ENCODE results near the gene ATG9B.
"Not testable (repeated sequence)": the region's sequence is repeated elsewhere in the genome, so short reads cannot be mapped to it uniquely, and the experiment has no call there.

ATG9B gene

DNA sequence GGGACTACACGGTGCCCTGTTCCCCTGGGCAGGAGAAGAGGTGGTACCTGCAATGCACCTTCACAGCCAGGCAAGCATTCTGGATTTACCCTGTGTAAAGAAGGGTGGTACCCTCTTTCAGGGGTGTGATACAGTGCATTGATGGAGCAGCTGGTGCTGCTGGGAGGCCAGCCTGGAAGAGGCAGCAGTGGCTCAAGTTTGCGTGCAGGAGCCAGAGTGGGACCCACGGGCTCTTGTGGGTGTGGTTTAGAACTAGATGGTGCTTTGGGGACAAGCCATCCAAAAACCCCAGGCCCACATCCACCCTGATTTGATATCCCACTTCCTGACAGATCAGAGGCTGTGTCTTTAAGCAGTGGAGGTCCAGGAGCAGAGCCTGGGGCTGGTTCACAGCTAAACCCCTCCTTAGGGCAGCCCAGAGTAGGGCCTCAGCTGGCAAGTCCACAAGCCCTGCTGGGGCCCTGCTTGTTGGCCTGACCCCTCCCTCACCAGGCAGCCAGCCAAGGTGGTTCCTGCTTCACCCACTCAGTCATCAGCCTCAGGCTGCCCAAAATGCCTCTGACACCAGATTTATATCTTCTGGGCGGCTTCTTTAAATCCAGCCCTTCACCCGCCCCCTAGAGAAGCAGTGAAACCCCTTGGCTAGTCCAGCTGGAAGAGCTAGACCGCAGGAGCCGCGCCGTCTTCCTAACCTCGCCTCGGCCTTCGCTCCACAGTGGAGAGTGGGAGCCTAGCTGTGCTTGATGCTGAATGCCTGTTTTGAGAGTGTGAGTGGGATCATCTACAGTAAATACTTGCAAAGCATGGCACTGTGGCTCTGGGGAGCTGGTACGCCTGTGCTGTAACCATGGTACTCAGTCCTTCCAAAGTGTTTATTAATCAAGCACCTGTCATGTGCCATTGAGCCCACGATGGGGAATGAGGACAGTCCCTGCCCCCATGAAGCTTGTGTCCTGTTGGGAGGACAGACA lies 22.6 kb upstream of the ATG9B start:
- Histone ChIP-seq H3K9me3 (ENCODE audit: control insufficient read depth, insufficient read depth, low read length) (no peaks in the 10 kb centered on the region), H3K27me3 (ENCODE audit: control insufficient read depth, insufficient read depth, low read length) (peaks cover 10% of the 10 kb centered on the region; the same call in 1 of the 2 replicates), H3K36me3 (ENCODE audit: control insufficient read depth, insufficient read depth, low read length) (no peaks in the 10 kb centered on the region; the same call in 1 of the 2 replicates), H3K4me1 (ENCODE audit: control insufficient read depth, insufficient read depth, low read length) (peaks cover 4% of the 10 kb centered on the region; the same call in 1 of the 2 replicates), H3K27ac (ENCODE audit: low read length) (no peak overlapping the region), H3K4me3 (ENCODE audit: low read length) (no peak overlapping the region)
- no peak for DNase-seq (ENCODE audit: low read depth, low spot score)
- WGBS (ENCODE audit: insufficient coverage, insufficient read length), result no CpG with 5 or more reads among the region's 14 CpGs

DNA sequence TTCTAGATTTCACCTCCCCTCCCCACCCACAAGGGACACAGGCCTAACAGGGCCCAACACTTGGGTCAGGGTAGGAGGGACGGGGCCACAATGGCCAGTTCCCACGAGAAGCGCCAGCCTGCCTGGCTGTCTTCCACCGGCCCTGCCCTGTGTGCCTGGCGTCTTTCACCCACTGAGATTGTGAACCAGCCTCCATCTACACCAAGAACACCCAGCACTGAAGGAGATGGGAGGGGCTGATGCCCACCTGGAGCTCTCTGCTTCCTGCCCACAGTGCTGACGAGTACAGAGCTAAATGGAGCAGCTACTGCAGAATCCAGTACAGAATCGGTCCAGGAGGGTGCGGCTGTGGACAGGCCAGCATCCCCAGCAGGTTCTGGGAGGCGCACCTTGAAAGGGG lies 21.7 kb upstream of the ATG9B start:
- no peak overlapping the region for H3K4me3 ChIP-seq (ENCODE audit: low read length)
- DNase-seq (ENCODE audit: low read depth, low spot score), result no peak
- no peaks in the 10 kb centered on the region; the same call in 1 of the 2 replicates for H3K36me3 ChIP-seq (ENCODE audit: control insufficient read depth, insufficient read depth, low read length)
- no CpG with 5 or more reads among the region's 9 CpGs for WGBS (ENCODE audit: insufficient coverage, insufficient read length)
- H3K9me3 ChIP-seq (ENCODE audit: control insufficient read depth, insufficient read depth, low read length), result no peaks in the 10 kb centered on the region
- H3K27me3 ChIP-seq (ENCODE audit: control insufficient read depth, insufficient read depth, low read length), result peaks cover 7% of the 10 kb centered on the region; the same call in 1 of the 2 replicates
- H3K4me1 ChIP-seq (ENCODE audit: control insufficient read depth, insufficient read depth, low read length), result peaks cover 3% of the 10 kb centered on the region; the same call in 1 of the 2 replicates
- H3K27ac ChIP-seq (ENCODE audit: low read length), result no peak overlapping the region

DNA sequence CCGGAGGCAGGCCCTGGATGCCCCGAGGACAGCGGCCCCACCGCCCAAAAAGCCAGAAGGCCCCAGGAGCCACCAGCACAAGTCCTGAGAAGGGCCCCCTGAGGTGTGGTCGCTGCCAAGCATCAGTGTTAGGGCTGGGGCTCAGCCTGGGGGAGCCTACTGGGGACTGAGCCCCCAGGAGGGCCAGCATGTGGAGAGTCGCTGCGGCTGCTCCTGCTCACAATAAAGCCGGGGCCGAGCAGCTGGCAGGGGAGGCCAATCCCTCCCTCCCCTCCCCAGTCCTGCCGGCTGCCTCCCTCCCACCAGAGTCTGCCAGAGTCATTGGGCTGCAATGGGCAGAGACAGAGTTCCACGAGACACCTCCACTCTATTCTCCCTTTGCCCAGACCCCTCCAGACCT lies 21.0 kb upstream of the ATG9B start:
- peaks cover 5% of the 10 kb centered on the region; the same call in 1 of the 2 replicates for H3K27me3 ChIP-seq (ENCODE audit: control insufficient read depth, insufficient read depth, low read length)
- H3K4me1 ChIP-seq (ENCODE audit: control insufficient read depth, insufficient read depth, low read length), result no peaks in the 10 kb centered on the region
- no peak for DNase-seq (ENCODE audit: low read depth, low spot score)
- H3K27ac ChIP-seq (ENCODE audit: low read length), result no peak overlapping the region
- H3K9me3 ChIP-seq (ENCODE audit: control insufficient read depth, insufficient read depth, low read length), result no peaks in the 10 kb centered on the region
- WGBS (ENCODE audit: insufficient coverage, insufficient read length), result no CpG with 5 or more reads among the region's 11 CpGs
- H3K36me3 ChIP-seq (ENCODE audit: control insufficient read depth, insufficient read depth, low read length), result no peaks in the 10 kb centered on the region; the same call in 1 of the 2 replicates
- no peak overlapping the region for H3K4me3 ChIP-seq (ENCODE audit: low read length)

DNA sequence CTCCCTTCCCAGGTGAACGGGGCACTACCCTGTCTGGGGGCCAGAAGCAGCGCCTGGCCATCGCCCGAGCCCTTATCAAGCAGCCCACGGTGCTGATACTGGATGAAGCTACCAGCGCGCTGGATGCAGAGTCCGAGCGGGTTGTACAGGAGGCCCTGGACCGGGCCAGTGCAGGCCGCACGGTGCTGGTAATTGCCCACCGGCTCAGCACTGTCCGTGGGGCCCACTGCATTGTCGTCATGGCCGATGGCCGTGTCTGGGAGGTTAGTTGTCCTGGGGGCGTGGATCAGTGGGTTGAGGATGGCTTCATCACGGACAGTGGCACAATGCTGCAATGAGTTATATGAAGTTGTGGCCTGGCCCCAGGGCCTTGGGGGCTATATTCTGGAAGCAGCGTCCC lies 19.7 kb upstream of the ATG9B start:
- Histone ChIP-seq H3K4me3 (ENCODE audit: low read length) (no peak overlapping the region), H3K4me1 (ENCODE audit: control insufficient read depth, insufficient read depth, low read length) (no peaks in the 10 kb centered on the region), H3K36me3 (ENCODE audit: control insufficient read depth, insufficient read depth, low read length) (no peaks in the 10 kb centered on the region; the same call in 1 of the 2 replicates), H3K9me3 (ENCODE audit: control insufficient read depth, insufficient read depth, low read length) (no peaks in the 10 kb centered on the region), H3K27me3 (ENCODE audit: control insufficient read depth, insufficient read depth, low read length) (no peaks in the 10 kb centered on the region), H3K27ac (ENCODE audit: low read length) (no peak overlapping the region)
- no CpG with 5 or more reads among the region's 20 CpGs for WGBS (ENCODE audit: insufficient coverage, insufficient read length)
- no peak for DNase-seq (ENCODE audit: low read depth, low spot score)

DNA sequence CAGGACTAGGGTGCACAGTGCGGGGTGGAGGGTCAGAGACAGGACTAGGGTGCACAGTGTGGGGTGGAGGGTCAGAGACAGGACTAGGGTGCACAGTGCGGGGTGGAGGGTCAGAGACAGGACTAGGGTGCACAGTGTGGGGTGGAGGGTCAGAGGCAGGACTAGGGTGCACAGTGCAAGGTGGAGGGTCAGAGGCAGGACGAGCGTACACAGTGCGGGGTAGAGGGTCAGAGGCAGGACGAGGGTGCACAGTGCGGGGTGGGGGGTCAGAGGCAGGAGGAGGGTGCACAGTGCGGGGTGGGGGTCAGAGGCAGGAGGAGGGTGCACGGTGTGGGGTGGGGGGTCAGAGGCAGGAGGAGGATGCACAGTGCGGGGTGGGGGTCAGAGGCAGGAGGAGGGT lies 19.2 kb upstream of the ATG9B start:
- not testable (repeated sequence) for DNase-seq (ENCODE audit: low read depth, low spot score); H3K9me3 ChIP-seq (ENCODE audit: control insufficient read depth, insufficient read depth, low read length)
- WGBS (ENCODE audit: insufficient coverage, insufficient read length), result no CpG with 5 or more reads among the region's 10 CpGs

DNA sequence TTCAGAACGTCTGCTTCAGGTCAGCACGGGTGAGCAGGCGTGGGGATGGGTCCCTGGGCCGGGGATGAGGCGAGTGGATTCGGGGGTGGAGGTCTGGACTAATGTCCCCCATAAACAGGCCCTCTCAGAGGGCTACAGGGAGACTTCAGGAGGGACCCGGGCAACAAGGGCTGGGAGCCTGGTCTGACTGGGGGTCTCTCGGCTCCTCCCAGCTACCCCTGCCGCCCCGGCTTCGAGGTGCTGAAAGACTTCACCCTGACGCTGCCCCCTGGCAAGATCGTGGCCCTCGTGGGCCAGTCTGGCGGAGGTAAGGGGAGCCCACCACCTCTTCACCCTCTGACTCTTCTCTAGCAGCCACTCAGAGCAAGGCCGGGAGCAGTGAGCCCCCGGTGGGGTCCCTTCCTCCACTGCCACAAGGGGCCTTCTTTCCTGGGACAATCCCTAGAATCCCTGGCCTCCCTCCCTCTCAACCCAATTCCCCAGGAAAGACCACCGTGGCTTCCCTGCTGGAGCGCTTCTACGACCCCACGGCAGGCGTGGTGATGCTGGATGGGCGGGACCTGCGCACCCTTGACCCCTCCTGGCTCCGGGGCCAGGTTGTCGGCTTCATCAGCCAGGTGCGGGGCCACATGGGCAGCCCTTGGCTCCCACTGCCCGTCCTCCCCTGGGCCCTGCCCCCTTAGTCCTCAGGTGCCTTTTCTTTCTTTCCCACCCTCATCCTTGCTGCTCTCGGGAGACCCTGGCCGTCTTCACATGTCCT lies 16.5 kb upstream of the ATG9B start:
- no peak overlapping the region for H3K27ac ChIP-seq (ENCODE audit: low read length)
- H3K4me3 ChIP-seq (ENCODE audit: low read length), result no peak overlapping the region
- no peaks in the 10 kb centered on the region for H3K27me3 ChIP-seq (ENCODE audit: control insufficient read depth, insufficient read depth, low read length)
- H3K36me3 ChIP-seq (ENCODE audit: control insufficient read depth, insufficient read depth, low read length), result peaks cover 3% of the 10 kb centered on the region
- no peaks in the 10 kb centered on the region for H3K9me3 ChIP-seq (ENCODE audit: control insufficient read depth, insufficient read depth, low read length)
- WGBS (ENCODE audit: insufficient coverage, insufficient read length), result no CpG with 5 or more reads among the region's 30 CpGs
- no peak for DNase-seq (ENCODE audit: low read depth, low spot score)
- H3K4me1 ChIP-seq (ENCODE audit: control insufficient read depth, insufficient read depth, low read length), result no peaks in the 10 kb centered on the region

More for the DNA sequence above, 19.2 kb upstream of the ATG9B start:
- not testable (repeated sequence) for H3K4me3 ChIP-seq (ENCODE audit: low read length); H3K4me1 ChIP-seq (ENCODE audit: control insufficient read depth, insufficient read depth, low read length); H3K27ac ChIP-seq (ENCODE audit: low read length); H3K36me3 ChIP-seq (ENCODE audit: control insufficient read depth, insufficient read depth, low read length); H3K27me3 ChIP-seq (ENCODE audit: control insufficient read depth, insufficient read depth, low read length)

DNA sequence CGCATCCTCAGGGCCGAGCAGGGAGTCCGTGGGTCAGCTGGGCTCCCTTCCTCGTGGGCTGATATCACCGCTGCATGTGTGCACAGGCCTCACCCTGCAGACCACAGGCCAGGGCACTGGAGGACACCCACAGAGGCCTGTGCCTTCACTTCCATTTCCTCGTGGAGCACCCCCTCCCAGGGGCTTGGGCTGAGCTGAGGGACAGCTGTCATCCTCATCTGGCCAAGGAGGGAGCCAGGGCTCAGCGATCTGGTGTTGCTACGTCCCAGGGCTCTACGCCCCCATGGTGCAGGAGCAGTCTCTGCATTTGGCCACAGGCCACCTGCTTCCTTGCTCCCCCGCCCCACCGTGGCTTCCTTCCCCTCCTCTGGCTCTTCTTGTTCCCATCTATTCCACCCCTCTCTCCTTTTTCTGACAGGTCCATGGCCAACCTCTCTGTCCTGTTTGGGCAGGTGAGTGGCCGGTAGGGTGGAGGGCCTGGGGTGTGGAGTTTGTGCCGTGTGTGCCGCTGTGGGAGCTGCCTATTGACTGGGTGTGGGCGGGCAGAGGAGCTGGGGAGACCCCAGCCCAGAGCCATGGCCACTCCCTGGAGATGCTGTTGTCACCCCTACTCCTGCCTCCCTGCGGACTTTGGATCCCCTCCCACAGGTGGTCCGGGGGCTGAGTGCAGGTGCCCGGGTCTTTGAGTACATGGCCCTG lies 15.7 kb upstream of the ATG9B start:
- Histone ChIP-seq H3K4me1 (ENCODE audit: control insufficient read depth, insufficient read depth, low read length) (no peaks in the 10 kb centered on the region), H3K4me3 (ENCODE audit: low read length) (no peak overlapping the region), H3K36me3 (ENCODE audit: control insufficient read depth, insufficient read depth, low read length) (peaks cover 3% of the 10 kb centered on the region), H3K9me3 (ENCODE audit: control insufficient read depth, insufficient read depth, low read length) (no peaks in the 10 kb centered on the region), H3K27ac (ENCODE audit: low read length) (no peak overlapping the region), H3K27me3 (ENCODE audit: control insufficient read depth, insufficient read depth, low read length) (no peaks in the 10 kb centered on the region)
- WGBS (ENCODE audit: insufficient coverage, insufficient read length), result no CpG with 5 or more reads among the region's 18 CpGs
- no peak for DNase-seq (ENCODE audit: low read depth, low spot score)

DNA sequence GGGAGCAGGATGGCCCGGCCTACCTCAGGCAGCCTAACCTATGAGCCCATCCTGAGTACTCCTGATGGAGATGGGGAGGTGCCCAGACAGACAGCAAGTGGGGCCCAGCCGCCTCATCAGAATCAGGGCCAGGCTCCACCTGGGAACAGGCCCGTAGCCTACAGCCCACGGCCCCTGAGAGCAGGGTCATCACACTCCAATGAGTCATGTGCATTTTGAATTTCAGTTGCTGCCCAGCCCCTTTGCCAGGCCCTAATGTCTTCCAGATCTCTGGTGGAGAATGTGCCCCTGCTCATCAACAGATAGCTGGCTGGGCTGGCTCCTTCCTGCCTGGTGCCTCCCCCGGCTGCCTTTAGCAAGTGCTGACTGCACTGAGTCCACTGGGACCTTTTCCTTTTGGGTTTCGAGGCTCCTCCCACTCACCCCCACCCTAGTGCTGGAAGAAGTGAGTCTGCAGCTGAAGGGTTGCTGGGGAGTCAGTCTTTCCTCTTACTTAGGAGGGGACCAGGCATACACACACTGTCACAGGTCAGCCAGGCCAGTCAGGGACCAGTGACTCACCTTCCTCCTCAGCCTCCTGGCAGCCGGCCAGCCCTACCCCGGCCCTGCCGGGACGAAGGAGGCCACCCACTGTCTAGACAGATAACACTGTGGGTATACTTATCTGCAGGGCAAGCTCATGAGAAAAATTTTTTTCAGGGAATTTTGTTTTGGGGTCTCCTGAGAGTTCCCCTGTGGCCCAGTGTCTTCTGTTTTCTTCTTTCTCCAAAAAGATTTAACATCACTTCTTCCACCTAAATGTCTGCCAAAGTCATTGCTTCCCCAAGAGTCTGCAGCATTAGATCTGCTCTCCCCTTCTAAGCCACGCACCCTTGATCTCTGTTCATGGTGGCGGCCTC lies 14.9 kb upstream of the ATG9B start:
- Histone ChIP-seq H3K4me1 (ENCODE audit: control insufficient read depth, insufficient read depth, low read length) (no peaks in the 10 kb centered on the region), H3K27ac (ENCODE audit: low read length) (no peak overlapping the region), H3K27me3 (ENCODE audit: control insufficient read depth, insufficient read depth, low read length) (no peaks in the 10 kb centered on the region), H3K36me3 (ENCODE audit: control insufficient read depth, insufficient read depth, low read length) (peaks cover 3% of the 10 kb centered on the region), H3K4me3 (ENCODE audit: low read length) (no peak overlapping the region), H3K9me3 (ENCODE audit: control insufficient read depth, insufficient read depth, low read length) (no peaks in the 10 kb centered on the region)
- WGBS (ENCODE audit: insufficient coverage, insufficient read length), result no CpG with 5 or more reads among the region's 12 CpGs
- DNase-seq (ENCODE audit: low read depth, low spot score), result no peak

DNA sequence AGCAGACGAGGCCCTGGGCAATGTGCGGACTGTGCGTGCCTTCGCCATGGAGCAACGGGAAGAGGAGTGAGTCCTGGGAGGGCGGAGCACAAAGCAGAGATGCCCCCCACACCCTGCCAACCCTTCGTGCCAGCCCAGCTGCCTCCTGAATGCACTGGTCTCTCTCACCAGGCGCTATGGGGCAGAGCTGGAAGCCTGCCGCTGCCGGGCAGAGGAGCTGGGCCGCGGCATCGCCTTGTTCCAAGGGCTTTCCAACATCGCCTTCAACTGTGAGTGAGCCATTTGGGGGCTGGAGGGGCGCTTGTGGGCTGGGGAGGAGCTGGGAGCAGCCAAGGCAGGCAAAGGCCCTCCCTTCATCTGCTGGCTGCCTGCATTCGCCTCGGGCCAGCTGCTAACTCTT lies 11.6 kb upstream of the ATG9B start:
- H3K27me3 ChIP-seq (ENCODE audit: control insufficient read depth, insufficient read depth, low read length), result no peaks in the 10 kb centered on the region
- H3K36me3 ChIP-seq (ENCODE audit: control insufficient read depth, insufficient read depth, low read length), result peaks cover 3% of the 10 kb centered on the region
- no peaks in the 10 kb centered on the region for H3K9me3 ChIP-seq (ENCODE audit: control insufficient read depth, insufficient read depth, low read length)
- no peaks in the 10 kb centered on the region for H3K4me1 ChIP-seq (ENCODE audit: control insufficient read depth, insufficient read depth, low read length)
- H3K27ac ChIP-seq (ENCODE audit: low read length), result no peak overlapping the region
- no peak for DNase-seq (ENCODE audit: low read depth, low spot score)
- no CpG with 5 or more reads among the region's 17 CpGs for WGBS (ENCODE audit: insufficient coverage, insufficient read length)
- no peak overlapping the region for H3K4me3 ChIP-seq (ENCODE audit: low read length)

Measured in iPS DF 6.9 (cell line).